ENCODE measurements around the gene CTIF.

Gene CTIF

DNA sequence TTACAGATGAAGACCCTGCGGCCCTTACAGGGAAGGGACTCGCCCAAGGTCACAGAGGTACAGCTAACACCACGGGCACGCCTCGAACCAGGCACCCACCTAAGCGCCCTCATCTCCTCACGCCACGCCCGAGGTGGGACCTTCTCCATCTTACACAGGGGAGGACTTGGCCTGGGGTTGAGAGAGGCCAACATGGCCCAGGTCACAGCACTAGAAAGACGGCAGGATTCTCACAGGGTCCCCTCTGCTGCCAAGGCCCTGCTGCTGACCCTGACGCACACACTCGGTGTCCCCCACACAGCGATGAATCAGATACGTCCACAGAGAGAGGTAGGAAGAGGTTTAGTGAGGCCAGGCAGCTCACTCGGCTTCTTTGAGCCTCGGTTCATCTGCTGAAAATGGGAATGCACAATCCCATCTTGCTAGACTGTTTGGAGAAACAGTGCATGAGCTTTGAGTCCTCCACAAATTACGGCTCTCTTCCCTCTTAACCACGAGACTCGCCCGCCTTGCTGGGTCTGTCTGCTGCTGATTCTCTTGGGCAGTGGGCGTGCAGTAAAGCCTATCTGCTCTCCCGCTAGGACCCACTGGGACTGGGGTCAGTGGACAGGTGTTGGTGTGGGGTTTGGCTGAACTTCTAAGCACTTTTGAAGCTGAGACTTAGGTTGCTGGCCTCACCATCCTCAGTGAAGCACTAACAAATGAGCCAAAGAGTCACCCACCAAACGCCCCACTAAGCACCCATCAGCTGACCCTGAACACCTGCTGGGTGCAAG is 332.7 kb downstream of the CTIF start:
- H3K27ac Mint-ChIP-seq = no peak overlapping the region
- DNase-seq = no peak
- no peaks in the 10 kb centered on the region for H3K27me3 Mint-ChIP-seq (ENCODE audit: low read depth, poor library complexity)
- no peak for TF ChIP-seq CTCF (IDR thresholded peaks at IDR 0.05)
- H3K9me3 Mint-ChIP-seq = no peaks in the 10 kb centered on the region
- H3K4me1 Mint-ChIP-seq = peaks cover 51% of the 10 kb centered on the region
- no peaks in the 10 kb centered on the region for H3K36me3 Mint-ChIP-seq (ENCODE audit: low read depth)
- H3K4me3 Mint-ChIP-seq = no peak overlapping the region

GRCh38 chr18:48872234-48873145 is 333.7 kb downstream of the CTIF start:
- peaks cover 55% of the 10 kb centered on the region for H3K4me1 Mint-ChIP-seq
- no peaks in the 10 kb centered on the region for H3K9me3 Mint-ChIP-seq
- H3K36me3 Mint-ChIP-seq (ENCODE audit: low read depth) = no peaks in the 10 kb centered on the region
- no peaks in the 10 kb centered on the region for H3K27me3 Mint-ChIP-seq (ENCODE audit: low read depth, poor library complexity)
- TF ChIP-seq CTCF (IDR thresholded peaks at IDR 0.05) = no peak
- no peak overlapping the region for H3K27ac Mint-ChIP-seq
- no peak for DNase-seq
- no peak overlapping the region for H3K4me3 Mint-ChIP-seq

DNA sequence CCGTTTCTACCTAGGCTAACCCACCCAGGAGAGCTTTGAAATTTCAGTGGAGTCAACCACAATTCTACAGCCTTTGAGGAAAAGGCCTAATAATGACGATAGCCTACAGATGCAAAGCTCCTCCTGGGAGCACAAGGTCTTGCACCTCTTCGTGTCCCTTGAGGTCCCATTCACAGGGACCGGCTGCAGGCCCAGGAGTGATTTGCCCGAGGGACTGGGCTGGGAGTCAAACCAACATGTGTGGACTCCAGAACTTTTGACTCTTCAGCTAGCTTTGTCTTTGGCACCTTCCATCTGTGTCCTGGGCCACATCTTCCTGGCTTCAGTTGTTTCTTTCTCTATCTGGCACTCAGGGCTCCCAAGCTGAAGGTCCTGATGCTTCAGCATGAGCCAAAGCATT is 335.4 kb downstream of the CTIF start:
- Mint-ChIP-seq H3K9me3 (no peaks in the 10 kb centered on the region), H3K36me3 (ENCODE audit: low read depth) (no peaks in the 10 kb centered on the region), H3K4me1 (peaks cover 56% of the 10 kb centered on the region), H3K4me3 (no peak overlapping the region), H3K27ac (no peak overlapping the region), H3K27me3 (ENCODE audit: low read depth, poor library complexity) (peaks cover 5% of the 10 kb centered on the region)
- DNase-seq = no peak
- no peak for TF ChIP-seq CTCF (IDR thresholded peaks at IDR 0.05)

DNA sequence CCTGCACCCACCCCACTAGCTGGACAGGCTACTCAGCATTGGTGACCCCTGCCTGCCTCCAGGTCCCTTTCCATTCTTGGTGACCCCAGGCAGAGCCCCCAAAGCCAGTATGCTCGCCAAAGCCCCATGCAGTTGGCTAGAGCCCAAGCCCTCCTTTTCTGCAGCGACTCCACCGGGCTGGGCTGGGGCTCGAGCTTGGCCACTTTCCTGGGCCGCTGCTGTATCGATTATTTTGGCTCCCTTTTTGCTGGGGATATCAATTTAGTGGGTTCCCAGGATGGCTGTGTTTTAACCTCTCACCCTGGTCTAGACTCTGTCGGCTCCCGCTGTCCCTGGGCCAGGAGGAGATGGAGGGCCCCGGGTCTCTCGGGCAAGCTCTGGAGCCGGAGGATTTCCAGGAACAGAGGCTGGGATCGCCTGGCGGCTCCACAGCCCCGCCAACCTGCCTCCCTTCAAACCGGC is 335.9 kb downstream of the CTIF start:
- Mint-ChIP-seq H3K4me3 (no peak overlapping the region), H3K27me3 (ENCODE audit: low read depth, poor library complexity) (peaks cover 5% of the 10 kb centered on the region), H3K27ac (no peak overlapping the region), H3K9me3 (no peaks in the 10 kb centered on the region), H3K4me1 (peaks cover 58% of the 10 kb centered on the region), H3K36me3 (ENCODE audit: low read depth) (no peaks in the 10 kb centered on the region)
- DNase-seq = no peak
- TF ChIP-seq CTCF (IDR thresholded peaks at IDR 0.05) = no peak

DNA sequence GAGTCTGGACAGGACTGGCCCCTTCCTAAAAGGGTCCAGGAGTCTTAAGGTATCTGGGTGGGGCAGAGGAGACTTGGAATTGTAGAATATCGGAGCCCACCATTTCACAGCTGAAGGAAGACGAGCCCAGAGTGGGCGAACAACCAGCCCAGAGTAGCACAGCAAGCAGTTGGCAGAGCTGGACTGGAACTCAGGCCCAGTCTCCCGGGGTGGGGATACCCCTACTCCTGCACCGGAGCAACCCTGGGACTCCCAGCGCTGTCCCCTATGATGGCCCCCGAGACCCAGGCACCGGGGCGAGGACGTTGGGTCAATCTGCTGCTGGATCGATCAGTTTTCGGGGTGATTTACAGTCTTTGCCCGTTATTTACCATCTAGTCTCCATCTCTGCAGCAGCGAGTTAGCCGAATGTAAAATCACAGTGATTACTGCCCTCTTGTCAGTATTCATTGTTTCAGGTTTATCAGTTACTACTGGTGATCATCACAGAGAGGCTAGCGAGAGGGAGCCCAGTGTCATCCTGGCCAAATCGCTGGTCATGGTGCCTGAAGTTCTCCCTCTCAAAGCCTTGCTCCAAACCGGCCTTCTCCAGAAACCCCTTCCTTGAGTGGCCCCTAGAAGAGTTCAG is 336.6 kb downstream of the CTIF start:
- H3K27me3 Mint-ChIP-seq (ENCODE audit: low read depth, poor library complexity) = peaks cover 8% of the 10 kb centered on the region
- no peak for TF ChIP-seq CTCF (IDR thresholded peaks at IDR 0.05)
- H3K36me3 Mint-ChIP-seq (ENCODE audit: low read depth) = no peaks in the 10 kb centered on the region
- H3K4me3 Mint-ChIP-seq = no peak overlapping the region
- peaks cover 4% of the 10 kb centered on the region for H3K9me3 Mint-ChIP-seq
- no peak for DNase-seq
- H3K4me1 Mint-ChIP-seq = peaks cover 58% of the 10 kb centered on the region
- H3K27ac Mint-ChIP-seq = no peak overlapping the region
